Breast epithelium (tissue), 4 donors: ENCODE data around the gene KIAA1210. TPM values are rescaled to one million over a fixed set of nuclear protein-coding genes. Genes with fewer than 3 reads are reported as not detected.
"Not testable (repeated sequence)": the region's sequence is repeated elsewhere in the genome, so short reads cannot be mapped to it uniquely, and the experiment has no call there.

ENCODE experiments used
- DNase-seq, 2 donors: peaks; one replicate each; pipeline ENCODE4 v3.0.0-alpha.2; 2019; ENCODE audit warnings: low spot score in 2 of 2
- H3K27ac ChIP-seq, 2 donors: fragments of 200-600 bp; sonication (generic) in 1 of 2; one replicate each; pipeline ENCODE4 v1.5.1; 2016 to 2019; ENCODE audit warnings: mild to moderate bottlenecking in 1 of 2
- H3K27me3 ChIP-seq, 2 donors: fragments of 200-600 bp; sonication (generic) in 1 of 2; one replicate each; pipeline versions ENCODE4 v1.5.1 to v1.6.0; 2017 to 2019; ENCODE audit warnings: control low read depth in 1 of 2, mild to moderate bottlenecking in 1 of 2
- H3K36me3 ChIP-seq: fragments of 200-600 bp; one replicate; pipeline ENCODE4 v1.5.1; 2019
- H3K4me1 ChIP-seq, 2 donors: fragments of 200-600 bp; sonication (generic); one replicate each; pipeline ENCODE4 v1.5.1; 2016 to 2019; ENCODE audit warnings: control low read depth in 1 of 2
- H3K4me3 ChIP-seq, 3 donors: fragments of 200-600 bp; sonication (generic); 1 replicate in 2 of 3; 2 replicates in 1 of 3; pipeline ENCODE4 v1.5.1; 2016 to 2019; ENCODE audit warnings: mild to moderate bottlenecking in 3 of 3, moderate library complexity in 2 of 3
- H3K9me3 ChIP-seq, 2 donors: fragments of 200-600 bp; sonication (generic) in 1 of 2; one replicate each; pipeline ENCODE4 v1.5.1; 2016 to 2019; ENCODE audit warnings: control low read depth in 1 of 2
- CTCF ChIP-seq, 3 donors: fragments of 450-650 bp; IDR thresholded peaks; one replicate each; pipeline ENCODE4 v1.5.1; 2016 to 2017; ENCODE audit warnings: antibody characterized with exemption in 3 of 3, mild to moderate bottlenecking in 3 of 3, moderate library complexity in 3 of 3
- POLR2A ChIP-seq: fragments of 450-650 bp; IDR thresholded peaks from one replicate; pipeline ENCODE4 v1.6.1; 2016; ENCODE audit warnings: antibody characterized with exemption, mild to moderate bottlenecking, moderate library complexity
- POLR2AphosphoS5 ChIP-seq, 3 donors: sonication (generic); formaldehyde crosslinking; IDR thresholded peaks; one replicate each; pipeline ENCODE4 v1.6.1; 2017; ENCODE audit warnings: antibody characterized with exemption in 3 of 3
- intact Hi-C: fragments of 100-400 bp; cut with DNase I; formaldehyde crosslinking; loops from one replicate; pipeline ENCODE4 v1.15.1; 2023; ENCODE audit warnings: low total_unique reads
- total RNA-seq, 3 donors: library from RNA; depleted of rRNA; stranded (reverse); fragments of >200 nt; gene quantifications; one replicate each; pipeline ENCODE4 v1.1.0, GENCODE V29; 2016

The KIAA1210 gene
- total RNA-seq, 3 donors from 2014 or later: 0.15 TPM; not detected in 2

DNA sequence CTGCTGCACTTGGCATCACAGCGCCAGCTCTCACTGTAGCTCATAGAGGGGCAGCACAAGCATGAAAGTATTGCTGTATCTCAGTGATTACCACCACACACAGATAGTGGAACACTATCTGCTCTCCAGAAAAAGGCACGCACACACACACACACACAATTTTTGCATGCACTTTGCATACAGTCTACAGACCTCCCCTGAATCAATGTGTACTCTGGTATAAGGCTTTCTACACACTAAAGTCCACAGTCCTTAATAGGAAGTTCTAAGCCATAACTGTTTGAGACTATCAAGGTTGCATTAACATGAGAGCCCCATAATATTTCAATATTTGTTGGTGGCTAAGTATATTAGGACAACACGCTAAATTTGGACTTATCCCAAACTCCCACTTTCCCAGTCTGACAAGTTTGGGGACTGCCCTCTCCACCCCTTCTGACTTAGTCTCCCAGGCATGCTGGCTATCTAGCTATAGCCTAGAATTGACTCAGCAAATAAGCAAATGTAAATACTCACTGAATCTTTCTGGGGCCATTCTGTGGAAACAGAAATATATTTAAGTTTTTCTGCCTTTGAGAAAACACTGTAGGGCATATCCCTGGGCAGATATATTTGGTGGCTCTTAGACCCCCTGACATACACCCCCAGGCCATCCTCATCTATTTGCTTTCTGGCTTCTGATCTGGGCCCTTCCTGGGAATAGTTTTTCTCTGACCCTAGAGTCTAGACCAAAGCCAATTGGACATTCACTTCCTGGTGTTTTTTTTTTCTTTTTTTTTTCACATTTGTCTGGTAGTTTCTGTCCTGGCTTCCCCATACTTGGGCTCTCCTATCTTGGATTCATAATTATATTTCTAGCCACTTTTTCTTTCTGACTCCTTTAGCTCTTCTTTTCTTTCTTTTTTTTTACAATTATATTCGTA, 91.2 kb downstream of the KIAA1210 start:
- no peaks in the 10 kb centered on the region for H3K36me3 ChIP-seq
- H3K9me3 ChIP-seq: peaks cover 0 to 12% of the 10 kb centered on the region in 2 donors
- TF ChIP-seq POLR2AphosphoS5 (IDR thresholded peaks at IDR 0.05) (no peak), CTCF (IDR thresholded peaks at IDR 0.05) (no peak), POLR2A (no peak)
- DNase-seq: no peak
- no peak overlapping the region for H3K27ac ChIP-seq
- intact Hi-C loops: no loop called here
- no peak overlapping the region for H3K4me3 ChIP-seq
- no peaks in the 10 kb centered on the region for H3K4me1 ChIP-seq
- peaks cover 0 to 11% of the 10 kb centered on the region in 2 donors for H3K27me3 ChIP-seq

DNA sequence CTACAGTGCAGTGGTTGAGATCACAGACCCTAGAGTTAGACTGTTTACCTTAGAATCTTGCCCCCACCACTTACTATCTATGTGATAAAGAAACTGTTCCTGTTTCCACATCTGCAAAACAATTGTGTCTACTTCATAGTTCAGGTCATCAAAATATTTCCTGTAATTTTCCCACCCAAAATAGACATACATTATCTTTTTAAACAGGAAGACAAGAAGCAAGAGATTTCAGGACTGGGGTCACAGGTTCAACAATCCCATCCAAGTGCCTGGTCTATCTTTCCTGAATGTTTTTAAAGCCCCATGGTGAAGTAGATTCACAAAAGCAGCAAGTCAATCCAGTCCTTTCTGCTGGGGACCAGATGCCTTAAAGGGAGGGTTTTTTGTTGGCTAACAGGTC, 96.6 kb downstream of the KIAA1210 start:
- no peak for DNase-seq
- H3K4me3 ChIP-seq: no peak overlapping the region
- peaks cover 0 to 11% of the 10 kb centered on the region in 2 donors for H3K27me3 ChIP-seq
- H3K4me1 ChIP-seq: no peaks in the 10 kb centered on the region
- H3K9me3 ChIP-seq: peaks cover 0 to 22% of the 10 kb centered on the region in 2 donors
- intact Hi-C loops: no loop called here
- H3K27ac ChIP-seq: no peak overlapping the region
- H3K36me3 ChIP-seq: no peaks in the 10 kb centered on the region
- no peak for TF ChIP-seq POLR2A
- no peak for TF ChIP-seq CTCF (IDR thresholded peaks at IDR 0.05)
- no peak for TF ChIP-seq POLR2AphosphoS5 (IDR thresholded peaks at IDR 0.05)

- Histone ChIP-seq H3K9me3 (peaks cover 0 to 22% of the 10 kb centered on the region in 2 donors), H3K27me3 (peaks cover 0 to 19% of the 10 kb centered on the region in 2 donors)
- intact Hi-C loops, DNase-seq, H3K4me1 ChIP-seq, H3K4me3 ChIP-seq, H3K27ac ChIP-seq, H3K36me3 ChIP-seq: not testable (repeated sequence)
Observed at GRCh38 chrX:119029656-119030055, 98.0 kb downstream of the KIAA1210 start.

- Histone ChIP-seq H3K4me1 (no peaks in the 10 kb centered on the region), H3K27me3 (peaks cover 0 to 22% of the 10 kb centered on the region in 2 donors), H3K36me3 (no peaks in the 10 kb centered on the region), H3K4me3 (no peak overlapping the region), H3K27ac (no peak overlapping the region), H3K9me3 (peaks cover 0 to 18% of the 10 kb centered on the region in 2 donors)
- no peak for TF ChIP-seq POLR2A
- TF ChIP-seq CTCF (IDR thresholded peaks at IDR 0.05): no peak
- TF ChIP-seq POLR2AphosphoS5 (IDR thresholded peaks at IDR 0.05): no peak
- DNase-seq: no peak
- intact Hi-C loops: no loop called here
Observed at GRCh38 chrX:119028733-119029330, 98.8 kb downstream of the KIAA1210 start.

Other genes starting within 250 kb of the KIAA1210 start
- 10 to 100 TPM; 13.6 to 16.0 (median 15.1) TPM for gene LONRF3, start 153.2 kb downstream of the KIAA1210 start, total RNA-seq
- gene CT47C1, start 54.8 kb downstream of the KIAA1210 start, total RNA-seq: not detected
- gene PGRMC1, start 108.5 kb upstream of the KIAA1210 start, total RNA-seq: 100 to 1,000 TPM; 118 to 217 (median 177) TPM